Astrocyte of the cerebellum (primary cell): ENCODE measurements around the gene DIRAS2.

Source experiments
- DNase-seq: peaks from one replicate; pipeline ENCODE4 v3.0.0-alpha.2; 2011; ENCODE audit warnings: low read depth
- H3K4me3 ChIP-seq: 2 replicates; pipeline ENCODE4 v1.5.1; 2011; ENCODE audit warnings: mild to moderate bottlenecking, low read depth, low read length, moderate library complexity
- CTCF ChIP-seq: IDR thresholded peaks from 2 replicates; pipeline ENCODE4 v1.5.1; 2012; ENCODE audit warnings: low read length, low read depth, moderate library complexity, mild to moderate bottlenecking; ENCODE audit errors: missing control alignments
- in situ Hi-C: cut with HindIII; loops from 2 replicates; pipeline ENCODE4 v1.10.0; 2017; ENCODE audit warnings: low sequenced_read_pairs

Gene DIRAS2

DNA sequence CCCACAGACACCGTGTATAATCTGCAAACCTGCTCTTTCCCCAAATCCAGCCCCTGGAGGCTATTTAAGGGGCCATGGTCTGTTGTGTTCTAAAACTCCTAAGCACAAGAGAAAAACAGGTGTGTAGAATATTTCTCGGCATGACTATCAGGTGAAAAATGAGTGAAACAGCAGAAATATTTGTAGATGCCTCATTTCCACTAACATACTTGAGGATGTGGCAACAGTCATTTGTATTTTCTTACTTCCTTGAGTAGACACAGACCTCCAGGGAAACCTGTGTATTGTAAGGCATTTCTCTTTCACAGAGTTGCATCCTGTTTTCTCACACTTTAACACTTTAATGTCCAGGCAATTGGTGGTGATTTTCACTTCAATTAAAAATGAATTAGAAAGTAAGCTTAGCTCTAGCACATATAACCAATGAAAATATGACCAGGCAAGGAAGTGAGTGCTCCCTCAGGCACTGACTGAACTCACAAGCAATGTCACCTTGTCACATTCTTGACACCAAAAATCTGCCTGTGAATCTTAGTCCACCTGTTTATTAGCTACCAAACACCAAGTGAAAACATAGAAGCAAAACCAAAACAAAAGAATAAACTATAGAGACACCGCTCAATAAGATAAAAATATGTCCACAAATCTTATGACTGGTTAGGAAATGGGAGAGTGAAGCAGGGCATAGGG is 64.4 kb downstream of the DIRAS2 start:
- DNase-seq, result no peak
- TF ChIP-seq CTCF, result no peak
- H3K4me3 ChIP-seq, result no peak overlapping the region
- in situ Hi-C loops, result no loop called here

GRCh38 chr9:90569511-90569910 is 73.1 kb downstream of the DIRAS2 start:
- TF ChIP-seq CTCF, result no peak
- no peak overlapping the region for H3K4me3 ChIP-seq
- in situ Hi-C loops, result no loop called here
- DNase-seq, result no peak

GRCh38 chr9:90568667-90569066 is 74.0 kb downstream of the DIRAS2 start:
- no peak for DNase-seq
- in situ Hi-C loops, result no loop called here
- no peak overlapping the region for H3K4me3 ChIP-seq
- TF ChIP-seq CTCF, result no peak

- DNase-seq, result no peak
- in situ Hi-C loops, result no loop called here
- no peak overlapping the region for H3K4me3 ChIP-seq
- no peak for TF ChIP-seq CTCF
These were observed 80.4 kb downstream of the DIRAS2 start for GRCh38 chr9:90562229-90562628.
